GM03348 (cell line): ENCODE results near the gene DCT.

ENCODE experiments used
- DNase-seq: peaks from one replicate; pipeline ENCODE4 v3.0.0; 2012; ENCODE audit warnings: low spot score

DCT gene

DNA sequence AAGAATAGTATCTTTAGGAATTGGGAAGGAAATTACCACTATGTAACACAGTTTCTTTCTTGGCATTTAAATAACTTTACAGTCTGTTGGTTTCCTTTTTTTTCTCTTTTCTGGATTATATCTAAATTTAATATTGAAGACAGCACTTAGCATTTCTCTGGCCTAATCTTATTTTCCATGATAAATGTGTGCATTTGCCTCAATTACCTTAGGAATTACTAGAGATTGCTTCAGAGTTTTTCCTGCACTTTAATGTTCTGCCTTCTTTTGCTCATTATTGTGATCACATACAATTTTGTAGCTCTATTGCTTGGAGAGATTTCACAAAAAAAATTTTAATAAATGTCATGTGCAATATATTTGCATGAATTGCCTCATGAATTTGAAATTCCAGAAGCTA is 25.1 kb downstream of the DCT start:
- DNase-seq: no peak

DNA sequence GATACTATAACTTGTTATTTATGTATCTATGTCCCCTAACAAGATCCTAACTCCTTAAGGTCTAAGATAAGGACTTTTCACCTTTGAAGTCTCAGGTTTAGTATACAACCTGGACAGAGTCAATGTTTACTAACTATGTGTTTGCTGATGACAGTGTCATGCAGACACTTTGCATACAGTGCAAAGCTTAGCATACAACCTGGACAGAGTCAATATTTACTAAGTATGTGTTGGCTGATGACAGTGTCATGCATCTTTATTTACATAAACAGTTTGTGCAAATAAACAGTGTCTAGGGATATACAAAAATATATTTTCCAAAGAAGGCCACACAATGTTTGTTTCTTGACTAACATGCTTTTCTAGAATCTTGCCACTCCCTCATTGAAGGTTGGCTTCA is 34.7 kb downstream of the DCT start:
- no peak for DNase-seq

GRCh38 chr13:94435604-94436226 is 43.8 kb downstream of the DCT start:
- DNase-seq: peak; percentile 62

GRCh38 chr13:94433055-94433961 is 46.2 kb downstream of the DCT start:
- no peak for DNase-seq

DNA sequence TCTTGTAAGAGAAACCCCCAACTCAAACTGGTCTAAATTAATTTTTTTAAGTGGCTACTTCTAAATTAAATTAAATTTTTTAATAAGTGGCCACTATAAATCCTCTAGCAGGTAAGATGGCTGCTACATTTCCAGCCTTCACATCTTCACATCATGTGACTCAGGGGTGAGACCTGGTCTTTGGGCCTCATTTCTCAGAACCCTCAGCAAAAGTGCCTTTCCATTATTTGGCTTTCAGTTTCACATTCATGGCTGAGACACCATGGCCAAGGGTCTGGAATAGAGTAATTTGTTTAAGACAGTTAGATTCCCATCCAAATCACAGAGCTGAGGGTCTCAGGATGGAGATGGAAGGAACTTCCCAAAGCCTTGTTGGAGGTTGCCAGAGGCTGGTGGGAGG is 47.5 kb downstream of the DCT start:
- DNase-seq: no peak

- DNase-seq: peak; percentile 37
Observed at GRCh38 chr13:94431574-94431973, 47.9 kb downstream of the DCT start.

- DNase-seq: no peak
Observed at GRCh38 chr13:94427313-94427953, 52.0 kb downstream of the DCT start.

- DNase-seq: no peak
Observed at GRCh38 chr13:94419925-94420305, 59.6 kb downstream of the DCT start.

DNA sequence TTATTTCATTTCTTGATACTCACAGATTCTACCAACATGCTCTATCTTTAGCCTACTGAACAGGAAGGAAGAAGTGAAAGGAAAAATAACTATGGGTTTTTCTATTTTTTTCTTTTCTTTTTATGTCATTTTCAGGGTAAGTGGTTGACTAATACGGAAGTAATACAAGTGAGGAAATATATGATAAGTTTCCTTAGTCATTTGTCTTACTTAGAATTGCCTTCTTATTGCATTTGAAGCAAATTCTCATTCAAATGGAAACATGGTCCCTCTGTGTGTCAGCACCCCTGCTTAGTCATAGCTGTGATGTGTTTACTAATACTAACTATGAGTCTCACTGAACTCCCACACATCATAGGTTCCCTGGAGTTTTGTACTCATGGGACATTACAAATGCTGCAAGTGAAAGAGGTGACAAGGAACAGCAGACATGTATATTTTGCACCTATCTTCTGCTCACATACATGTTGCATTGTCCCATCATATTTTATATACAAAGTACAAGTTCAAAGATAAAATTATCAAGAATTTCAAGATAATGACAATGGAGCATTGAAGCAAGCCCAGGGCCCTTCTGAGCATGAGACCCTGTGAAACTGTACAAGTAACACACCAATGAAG is 60.1 kb downstream of the DCT start:
- peak; percentile 28 for DNase-seq

DNA sequence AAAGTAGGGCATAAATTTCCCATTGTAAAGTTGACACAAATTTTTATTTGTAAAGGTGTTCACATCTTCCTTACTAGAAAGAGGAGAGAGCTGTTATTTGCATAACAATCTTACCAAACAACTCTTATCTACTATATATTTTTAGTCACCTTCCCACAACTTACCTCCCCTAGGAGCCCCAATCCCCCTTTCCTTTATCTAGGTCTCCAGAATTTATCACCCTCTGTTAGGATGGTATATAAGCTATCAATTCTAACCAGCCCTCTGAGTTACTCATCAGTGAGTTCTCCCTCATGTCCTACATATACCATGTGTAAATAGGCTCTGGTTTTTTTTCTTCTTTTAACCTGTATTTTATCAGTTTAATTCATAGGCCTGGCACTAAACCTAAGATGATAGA is 62.2 kb downstream of the DCT start:
- no peak for DNase-seq

GRCh38 chr13:94416454-94417080 is 62.9 kb downstream of the DCT start:
- no peak for DNase-seq

DNA sequence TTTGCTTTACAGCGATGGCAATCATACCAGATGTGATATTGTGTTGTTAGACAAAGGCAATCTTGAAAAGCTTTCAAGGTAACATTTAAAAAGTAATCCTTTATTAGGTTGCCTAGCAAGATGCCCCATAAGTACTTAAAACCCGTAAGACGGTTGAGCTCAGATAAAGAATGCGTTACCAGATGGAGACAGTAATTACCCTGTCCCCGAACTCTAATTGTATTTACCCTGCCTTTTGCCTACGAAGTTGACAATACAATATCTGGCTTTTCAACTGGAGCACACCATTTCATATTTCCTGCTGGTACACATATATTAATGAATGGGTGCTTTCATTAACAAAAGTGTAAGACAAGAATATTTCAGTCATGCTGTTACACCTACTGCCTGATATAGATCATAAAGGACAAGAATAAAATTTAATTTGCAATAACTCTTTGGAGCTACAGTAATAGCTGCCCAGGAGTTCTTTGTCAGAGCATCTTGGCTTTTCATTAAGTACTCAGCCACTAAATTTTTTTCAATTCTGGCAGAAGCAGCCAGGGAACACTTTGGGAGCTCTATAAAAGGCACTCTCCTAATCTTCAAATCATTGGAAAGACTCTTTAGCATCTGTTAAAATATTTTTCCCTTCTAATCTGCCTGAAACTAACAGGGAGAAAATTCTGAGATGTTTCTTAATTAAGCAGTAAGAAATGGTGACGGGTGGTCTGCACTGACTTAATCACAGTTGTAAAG is 63.8 kb downstream of the DCT start:
- no peak for DNase-seq

- DNase-seq: no peak
Observed at GRCh38 chr13:94414708-94415107, 64.8 kb downstream of the DCT start.

- no peak for DNase-seq
Observed at GRCh38 chr13:94414141-94414540, 65.3 kb downstream of the DCT start.

DNA sequence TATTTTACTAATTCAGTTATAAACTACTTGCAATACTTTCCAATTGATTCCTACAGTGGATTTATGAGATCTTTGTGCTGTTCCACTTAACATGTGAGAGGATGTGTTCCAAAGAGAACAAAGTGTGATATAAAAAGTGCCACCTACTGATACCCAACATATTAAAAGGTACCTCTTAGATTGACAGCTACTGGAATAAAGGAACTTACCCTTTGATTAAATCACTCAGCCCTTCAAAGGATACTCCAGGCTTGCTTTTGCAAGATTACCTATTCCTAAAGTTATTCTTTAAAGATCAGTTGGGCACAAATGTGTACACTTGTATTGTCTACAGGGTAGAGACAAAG is 65.9 kb downstream of the DCT start:
- no peak for DNase-seq

DNA sequence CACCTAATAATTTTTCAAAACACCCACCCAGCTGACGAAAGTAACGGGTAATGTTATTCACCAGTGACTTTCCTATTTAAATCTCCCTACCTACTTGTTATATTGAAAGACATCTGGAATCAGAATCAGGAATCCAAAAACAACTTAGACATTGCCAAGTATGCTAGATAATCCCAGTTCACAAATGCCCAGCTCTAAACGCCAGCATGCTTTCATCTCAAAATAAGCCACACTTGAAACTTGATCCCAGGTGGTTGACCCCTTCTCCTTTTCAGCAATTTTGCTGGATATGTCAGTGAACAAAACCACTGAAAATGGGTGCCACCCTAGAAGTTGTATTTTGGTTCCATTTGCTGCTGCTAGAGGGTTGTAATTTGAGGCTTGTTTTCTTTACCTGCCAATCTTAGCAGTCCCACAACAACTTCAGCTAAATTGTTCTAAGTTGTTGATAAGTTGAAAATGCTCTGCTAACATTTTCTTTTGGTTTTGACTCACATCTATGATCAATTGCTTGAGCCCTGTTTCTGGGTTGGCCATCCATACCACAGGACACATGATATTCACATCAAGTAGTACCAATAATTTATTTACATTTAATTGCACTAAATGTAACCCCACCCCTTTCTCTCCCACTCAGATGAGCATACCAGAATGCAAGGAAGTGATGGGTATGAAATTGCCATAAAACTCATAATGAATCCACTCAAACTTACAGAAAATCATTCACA is 66.4 kb downstream of the DCT start:
- no peak for DNase-seq

DNA sequence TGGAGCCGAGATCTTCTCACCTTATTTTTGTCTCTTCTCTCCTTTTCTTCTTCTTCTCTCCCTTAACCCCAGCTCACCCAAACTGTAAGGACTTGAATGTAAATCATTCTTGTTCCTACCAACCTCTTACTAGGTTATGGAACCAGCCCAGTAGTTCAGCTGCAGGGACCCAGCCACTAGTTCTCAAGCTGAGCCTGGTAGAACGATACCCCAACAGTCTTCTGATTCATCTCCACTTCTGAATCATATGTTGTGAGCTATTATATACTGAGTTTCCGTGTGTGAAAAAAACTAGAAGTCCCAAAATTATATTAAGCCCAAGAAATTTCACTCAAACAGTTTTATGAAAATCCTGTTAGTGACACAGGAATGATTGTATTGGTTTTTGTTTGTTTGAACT is 67.7 kb downstream of the DCT start:
- no peak for DNase-seq

DNA sequence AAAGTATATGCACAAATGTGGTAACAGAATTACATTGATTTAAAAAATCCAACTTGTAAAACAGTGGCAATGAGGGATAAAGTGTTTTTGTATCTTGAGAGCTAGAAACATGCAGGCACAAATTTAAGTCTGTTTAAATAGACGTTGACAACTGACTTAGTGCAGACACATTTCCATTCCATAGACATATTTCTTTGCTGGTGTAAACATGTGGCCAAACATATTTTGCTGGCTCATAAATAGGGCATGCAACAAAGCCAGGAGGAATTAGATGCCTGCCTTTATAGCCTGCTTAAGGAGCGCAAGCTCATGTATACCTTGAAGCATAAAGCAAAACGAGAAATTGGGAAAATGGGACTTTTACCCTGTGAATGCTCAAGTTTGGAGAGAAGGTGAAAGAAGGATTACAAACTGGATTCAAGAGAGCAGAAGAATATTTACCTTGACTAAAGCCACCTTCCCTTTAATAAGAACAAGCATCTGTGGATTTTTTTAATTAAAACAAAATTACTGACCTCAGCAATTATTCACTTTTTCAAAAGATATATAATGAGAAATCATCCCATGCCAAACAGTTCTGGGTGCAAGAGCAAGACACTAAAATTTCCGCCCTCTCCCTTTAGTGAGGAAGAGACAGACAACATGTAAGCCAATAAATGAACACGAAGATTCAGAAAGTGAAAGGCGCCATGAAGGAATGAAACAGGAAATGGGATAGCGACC is 71.0 kb downstream of the DCT start:
- DNase-seq: no peak

- DNase-seq: no peak
Observed at GRCh38 chr13:94400874-94401273, 78.6 kb downstream of the DCT start.

GRCh38 chr13:94399812-94400211 is 79.7 kb downstream of the DCT start:
- DNase-seq: no peak
